GM12878 (cell line): ENCODE measurements around the gene INTS14. TPM values are rescaled to one million over a fixed set of nuclear protein-coding genes. Genes with fewer than 3 reads are reported as not detected.

Source experiments
- ATAC-seq: fragments of 200-7000 bp; cut with Tn5 transposase; 3 replicates; pipeline ENCODE4 v1.9.1; 2020; ENCODE audit warnings: mild to moderate bottlenecking, moderate library complexity
- BruUV-seq: library from RNA; stranded (reverse); fragments of 400-500 nt; replicated peaks from 2 replicates; lab custom pipeline; 2021; lab: Mats Ljungman, UMichigan
- CTCF ChIA-PET: fragments of 300-600 bp; sonication (Branson Sonifier 250); formaldehyde crosslinking; extraction: SDS; loops from one replicate; lab custom pipeline; 2021; ENCODE audit warnings: inconsistent platforms; lab: Yijun Ruan, JAX
- POLR2A ChIA-PET: fragments of 350-600 bp; formaldehyde crosslinking; extraction: SDS; loops from one replicate; lab custom pipeline; 2021; ENCODE audit warnings: inconsistent platforms; lab: Charles Lee
- RAD21 ChIA-PET: fragments of 300-600 bp; sonication (Branson Sonifier 250); formaldehyde crosslinking; loops from one replicate; lab custom pipeline; 2023; ENCODE audit warnings: antibody characterized with exemption; ENCODE audit not compliant: unreplicated experiment; lab: Charles Lee
- SMC1A ChIA-PET: fragments of 300-600 bp; sonication (Branson Sonifier 250); formaldehyde crosslinking; loops from one replicate; lab custom pipeline; 2023; ENCODE audit not compliant: unreplicated experiment, uncharacterized antibody; lab: Charles Lee
- DNase-seq: peaks from one replicate; pipeline ENCODE4 v3.0.0-alpha.2; 2011; ENCODE audit warnings: low read depth, low spot score
- FAIRE-seq: peaks from 3 replicates; lab custom pipeline; 2011; peaks lifted over from hg19 to GRCh38; lab: Jason Lieb, UNC
- H2AFZ ChIP-seq: 2 replicates; pipeline ENCODE4 v1.6.0; 2011; ENCODE audit warnings: low read depth, low read length, control low read depth; ENCODE audit not compliant: control insufficient read depth
- H3K27ac ChIP-seq: 2 replicates; pipeline ENCODE4 v1.5.1; 2011; ENCODE audit warnings: control low read depth; ENCODE audit not compliant: control insufficient read depth, insufficient read depth
- H3K27me3 ChIP-seq, 2 experiments: replicated peaks in 1 of 2; 2 replicates each; pipeline versions ENCODE4 v1.6.0 to v1.6.1; 2011; ENCODE audit warnings: low read length in 1 of 2; ENCODE audit not compliant: control insufficient read depth in 2 of 2, insufficient read depth in 2 of 2
- H3K36me3 ChIP-seq, 2 experiments: 2 replicates each; pipeline ENCODE4 v1.5.1; 2011; ENCODE audit warnings: low read length in 1 of 2; ENCODE audit not compliant: control insufficient read depth in 2 of 2, insufficient read depth in 2 of 2
- H3K4me1 ChIP-seq: 2 replicates; pipeline ENCODE4 v1.6.1; 2011; ENCODE audit warnings: mild to moderate bottlenecking, low read length, moderate library complexity, mixed read lengths; ENCODE audit not compliant: control insufficient read depth, insufficient read depth
- H3K4me2 ChIP-seq: 2 replicates; pipeline ENCODE4 v1.6.0; 2011; ENCODE audit warnings: control low read depth; ENCODE audit not compliant: control insufficient read depth, insufficient read depth
- H3K4me3 ChIP-seq: fragments of 200-600 bp; sonication (generic); 2 replicates; pipeline ENCODE4 v1.5.1; 2016
- H3K79me2 ChIP-seq: 2 replicates; pipeline ENCODE4 v1.6.0; 2011; ENCODE audit warnings: low read length; ENCODE audit not compliant: control insufficient read depth, insufficient read depth
- H3K9ac ChIP-seq: 2 replicates; pipeline ENCODE4 v1.8.0; 2011; ENCODE audit warnings: low read length, control low read depth, mixed read lengths; ENCODE audit not compliant: control insufficient read depth, insufficient read depth
- H3K9me3 ChIP-seq: replicated peaks from 3 replicates; pipeline ENCODE4 v1.5.1; 2011; ENCODE audit warnings: mild to moderate bottlenecking, low read length; ENCODE audit not compliant: control insufficient read depth, insufficient read depth
- H4K20me1 ChIP-seq: 2 replicates; pipeline ENCODE4 v1.6.0; 2011; ENCODE audit not compliant: control insufficient read depth, insufficient read depth
- BCL11A ChIP-seq: IDR thresholded peaks from 2 replicates; pipeline ENCODE4 v1.6.1; 2011; ENCODE audit warnings: low read depth, low read length
- CTCF ChIP-seq, 3 experiments: IDR thresholded peaks in 2 of 3; conservative IDR thresholded peaks in 1 of 3; 2 replicates each; pipeline ENCODE4 v1.5.1; 2011; ENCODE audit warnings: low read depth in 3 of 3, low read length in 3 of 3, mild to moderate bottlenecking in 3 of 3, control low read depth in 2 of 3, moderate library complexity in 2 of 3, inconsistent platforms in 1 of 3, mixed read lengths in 1 of 3; ENCODE audit not compliant: control insufficient read depth in 2 of 3, insufficient read depth in 1 of 3; ENCODE audit errors: extremely low read depth in 1 of 3
- EED ChIP-seq: sonication (generic); IDR thresholded peaks from 2 replicates; pipeline ENCODE4 v1.6.1; 2016; ENCODE audit warnings: antibody characterized with exemption, low read depth
- IRF3 ChIP-seq: fragments of 450-650 bp; IDR thresholded peaks from 2 replicates; pipeline ENCODE4 v1.6.1; 2014; ENCODE audit warnings: mild to moderate bottlenecking
- RB1 ChIP-seq: fragments of 450-650 bp; formaldehyde crosslinking; IDR thresholded peaks from 2 replicates; pipeline ENCODE4 v1.6.1; 2017; ENCODE audit warnings: mild to moderate bottlenecking, borderline replicate concordance
- RUNX3 ChIP-seq: IDR thresholded peaks from 2 replicates; pipeline ENCODE4 v1.6.1; 2012; ENCODE audit warnings: low read length, inconsistent platforms
- TCF7 ChIP-seq: IDR thresholded peaks from 2 replicates; pipeline ENCODE4 v1.6.1; 2014; ENCODE audit warnings: antibody characterized with exemption, borderline replicate concordance
- WRNIP1 ChIP-seq: IDR thresholded peaks from 2 replicates; pipeline ENCODE4 v1.6.1; 2011; ENCODE audit warnings: low read depth, low read length, improper control_type of control experiment, borderline replicate concordance
- ZNF217 ChIP-seq: fragments of 450-650 bp; IDR thresholded peaks from 2 replicates; pipeline ENCODE4 v1.6.1; 2017; ENCODE audit warnings: antibody characterized with exemption, mild to moderate bottlenecking
- WGBS: methylation state at CpG from one replicate; pipeline ENCODE4 v1.1.6; 2016; ENCODE audit warnings: low lambda C conversion rate; ENCODE audit not compliant: insufficient replicate concordance, insufficient coverage; ENCODE audit errors: missing lambda C conversion rate; 5-methylcytosine and 5-hydroxymethylcytosine counted together
- in situ Hi-C: fragments of 300-500 bp; cut with MboI; formaldehyde crosslinking; loops from 9 replicates; pipeline ENCODE4 v1.14.3; 2018; ENCODE audit warnings: mixed read lengths
- intact Hi-C: fragments of 100-400 bp; cut with micrococcal nuclease; formaldehyde crosslinking; loops from one replicate; pipeline ENCODE4 v1.14.2; 2022; ENCODE audit not compliant: unreplicated experiment
- polyA plus RNA-seq, 11 experiments: library from polyadenylated mRNA; depleted of rRNA in 4 of 11; unstranded in 6 of 11; stranded (reverse) in 5 of 11; fragments of >200 nt; fragmentation: Nextera tagmentation in 4 of 11; fragmentation: Illumina TruSeq in 1 of 11; extraction: Ambion mirVana in 4 of 11; extraction: Trizol in 1 of 11; gene quantifications; 1 replicate in 1 of 11; 2 replicates in 10 of 11; pipeline versions ENCODE4 v1.2.1 to v1.2.3, GENCODE V29; 2011 to 2016; ENCODE audit warnings: inconsistent platforms in 2 of 11, missing spikeins in 2 of 11, low read depth in 1 of 11
- total RNA-seq, 4 experiments: library from RNA; depleted of rRNA in 3 of 4; stranded (reverse); fragments of >200 nt in 3 of 4; fragmentation: Illumina TruSeq in 1 of 4; extraction: Trizol in 1 of 4; gene quantifications; 2 replicates each; pipeline versions ENCODE4 v1.2.1 to v1.2.3, GENCODE V29; 2013 to 2021
- TF ChIP-seq, protein P1 (sequence below): fragments of 150-350 bp; IDR thresholded peaks from 2 replicates; pipeline ENCODE4 v1.6.1; 2016; ENCODE audit warnings: low read depth, low read length
- TF ChIP-seq, protein P2 (sequence below): fragments of 450-650 bp; conservative IDR thresholded peaks from 2 replicates; pipeline ENCODE4 v1.6.1; 2017; ENCODE audit warnings: mild to moderate bottlenecking, moderate library complexity
- TF ChIP-seq, protein P3 (sequence below): IDR thresholded peaks from 2 replicates; pipeline ENCODE4 v1.6.1; 2012; ENCODE audit warnings: low read depth, low read length, improper control_type of control experiment

INTS14 gene
- total and polyA plus RNA-seq, 10 of the 15 experiments (the other 5 are each of a cell fraction or from before 2014, with no cell fraction given) = 36.8 to 76.9 (median 47.7) TPM

GRCh38 chr15:65630760-65631159 is 19.8 kb upstream of the INTS14 start:
- no peak for DNase-seq
- Histone ChIP-seq H3K36me3 (no peaks in the 10 kb centered on the region), H3K79me2 (no peaks in the 10 kb centered on the region), H3K9me3 (no peaks in the 10 kb centered on the region), H3K4me3 (peak overlapping the region; percentile 9; the same call in 1 of the 2 replicates), H2AFZ (no peak overlapping the region), H3K4me2 (peak overlapping the region; percentile 55), H3K9ac (no peak overlapping the region), H3K27ac (no peak overlapping the region), H3K4me1 (peaks cover 16% of the 10 kb centered on the region), H4K20me1 (no peaks in the 10 kb centered on the region), H3K27me3 (no peaks in the 10 kb centered on the region)
- CTCF ChIA-PET = interaction anchor here (0.7 to 15.8 kb wide), 4 partner anchors 10 to 273 kb away, joined by 4 to 192 read pairs (median 8); partner anchors contain the start of gene INTS14
- POLR2A ChIA-PET = interaction anchor here (0.6 to 1.1 kb wide), 3 partner anchors 114 to 743 kb away, joined by 3 to 6 read pairs (median 4); no protein-coding TSS in a partner anchor
- in situ Hi-C loops (loop anchor here (5.0 kb wide), 1 partner anchor 227 kb away; no protein-coding TSS in a partner anchor), intact Hi-C loops (loop anchor here (10.0 kb wide), 1 partner anchor 454 kb away; no protein-coding TSS in a partner anchor)
- no peak for FAIRE-seq
- BruUV-seq = no TSS peak
- RAD21 ChIA-PET = interaction anchor here (1.0 to 1.7 kb wide), 4 partner anchors 19 to 273 kb away, joined by 3 to 6 read pairs (median 3); no protein-coding TSS in a partner anchor
- ATAC-seq = peak; percentile 89
- SMC1A ChIA-PET = interaction anchor here (0.9 to 2.4 kb wide), 7 partner anchors 9 to 295 kb away, joined by 3 to 8 read pairs (median 4); partner anchors contain the start of gene RAB11A
- whole genome bisulfite sequencing = 0% methylated on average over 5 of the region's 5 CpGs
- TF ChIP-seq TCF7 (no peak), IRF3 (no peak), WRNIP1 (no peak), CTCF (IDR thresholded peaks at IDR 0.05 in 2 of 3, conservative IDR thresholded peaks at IDR 0.05 in 1 of 3; ENCODE audit: control insufficient read depth in 2 of 3, extremely low read depth in 1 of 3, insufficient read depth in 1 of 3, low read depth in 3 of 3, low read length in 3 of 3) (no peak), BCL11A (0 out of 2 replicates have a peak, but pooled peaks have one; percentile 36), RB1 (no peak), RUNX3 (peak; percentile 93), EED (peak; percentile 63), ZNF217 (peak; percentile 83; the same call in 1 of the 2 replicates)
- TF ChIP-seq, protein P1, sequence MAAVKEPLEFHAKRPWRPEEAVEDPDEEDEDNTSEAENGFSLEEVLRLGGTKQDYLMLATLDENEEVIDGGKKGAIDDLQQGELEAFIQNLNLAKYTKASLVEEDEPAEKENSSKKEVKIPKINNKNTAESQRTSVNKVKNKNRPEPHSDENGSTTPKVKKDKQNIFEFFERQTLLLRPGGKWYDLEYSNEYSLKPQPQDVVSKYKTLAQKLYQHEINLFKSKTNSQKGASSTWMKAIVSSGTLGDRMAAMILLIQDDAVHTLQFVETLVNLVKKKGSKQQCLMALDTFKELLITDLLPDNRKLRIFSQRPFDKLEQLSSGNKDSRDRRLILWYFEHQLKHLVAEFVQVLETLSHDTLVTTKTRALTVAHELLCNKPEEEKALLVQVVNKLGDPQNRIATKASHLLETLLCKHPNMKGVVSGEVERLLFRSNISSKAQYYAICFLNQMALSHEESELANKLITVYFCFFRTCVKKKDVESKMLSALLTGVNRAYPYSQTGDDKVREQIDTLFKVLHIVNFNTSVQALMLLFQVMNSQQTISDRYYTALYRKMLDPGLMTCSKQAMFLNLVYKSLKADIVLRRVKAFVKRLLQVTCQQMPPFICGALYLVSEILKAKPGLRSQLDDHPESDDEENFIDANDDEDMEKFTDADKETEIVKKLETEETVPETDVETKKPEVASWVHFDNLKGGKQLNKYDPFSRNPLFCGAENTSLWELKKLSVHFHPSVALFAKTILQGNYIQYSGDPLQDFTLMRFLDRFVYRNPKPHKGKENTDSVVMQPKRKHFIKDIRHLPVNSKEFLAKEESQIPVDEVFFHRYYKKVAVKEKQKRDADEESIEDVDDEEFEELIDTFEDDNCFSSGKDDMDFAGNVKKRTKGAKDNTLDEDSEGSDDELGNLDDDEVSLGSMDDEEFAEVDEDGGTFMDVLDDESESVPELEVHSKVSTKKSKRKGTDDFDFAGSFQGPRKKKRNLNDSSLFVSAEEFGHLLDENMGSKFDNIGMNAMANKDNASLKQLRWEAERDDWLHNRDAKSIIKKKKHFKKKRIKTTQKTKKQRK = no peak
- TF ChIP-seq, protein P2, sequence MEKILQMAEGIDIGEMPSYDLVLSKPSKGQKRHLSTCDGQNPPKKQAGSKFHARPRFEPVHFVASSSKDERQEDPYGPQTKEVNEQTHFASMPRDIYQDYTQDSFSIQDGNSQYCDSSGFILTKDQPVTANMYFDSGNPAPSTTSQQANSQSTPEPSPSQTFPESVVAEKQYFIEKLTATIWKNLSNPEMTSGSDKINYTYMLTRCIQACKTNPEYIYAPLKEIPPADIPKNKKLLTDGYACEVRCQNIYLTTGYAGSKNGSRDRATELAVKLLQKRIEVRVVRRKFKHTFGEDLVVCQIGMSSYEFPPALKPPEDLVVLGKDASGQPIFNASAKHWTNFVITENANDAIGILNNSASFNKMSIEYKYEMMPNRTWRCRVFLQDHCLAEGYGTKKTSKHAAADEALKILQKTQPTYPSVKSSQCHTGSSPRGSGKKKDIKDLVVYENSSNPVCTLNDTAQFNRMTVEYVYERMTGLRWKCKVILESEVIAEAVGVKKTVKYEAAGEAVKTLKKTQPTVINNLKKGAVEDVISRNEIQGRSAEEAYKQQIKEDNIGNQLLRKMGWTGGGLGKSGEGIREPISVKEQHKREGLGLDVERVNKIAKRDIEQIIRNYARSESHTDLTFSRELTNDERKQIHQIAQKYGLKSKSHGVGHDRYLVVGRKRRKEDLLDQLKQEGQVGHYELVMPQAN = no peak
- TF ChIP-seq, protein P3, sequence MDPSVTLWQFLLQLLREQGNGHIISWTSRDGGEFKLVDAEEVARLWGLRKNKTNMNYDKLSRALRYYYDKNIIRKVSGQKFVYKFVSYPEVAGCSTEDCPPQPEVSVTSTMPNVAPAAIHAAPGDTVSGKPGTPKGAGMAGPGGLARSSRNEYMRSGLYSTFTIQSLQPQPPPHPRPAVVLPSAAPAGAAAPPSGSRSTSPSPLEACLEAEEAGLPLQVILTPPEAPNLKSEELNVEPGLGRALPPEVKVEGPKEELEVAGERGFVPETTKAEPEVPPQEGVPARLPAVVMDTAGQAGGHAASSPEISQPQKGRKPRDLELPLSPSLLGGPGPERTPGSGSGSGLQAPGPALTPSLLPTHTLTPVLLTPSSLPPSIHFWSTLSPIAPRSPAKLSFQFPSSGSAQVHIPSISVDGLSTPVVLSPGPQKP = no peak
